Measurements from ENCODE around the gene CACNA1A.

GRCh38 chr19:13210339-13210775 is 295.9 kb downstream of the CACNA1A start:
- TF ChIP-seq CTCF (IDR thresholded peaks at IDR 0.05) (no peak), POLR2A (IDR thresholded peaks at IDR 0.05; ENCODE audit: low read depth) (no peak)

Measured in esophagus muscularis mucosa (tissue), 3 donors.